ENCODE measurements around the gene TAF1. TPM values are rescaled to one million over a fixed set of nuclear protein-coding genes. Genes with fewer than 3 reads are reported as not detected.
A peak's percentile ranks its signal among the peaks of the same experiment; 100 is the strongest.

TAF1 gene
- total RNA-seq (2013; cell fraction: nucleolus; rRNA removed), result 139 and 148 TPM in 2 replicates
- 20.9 and 24.3 TPM in 2 replicates for total RNA-seq (2014; rRNA removed)
- total RNA-seq (2014; rRNA removed; fragmentation: Illumina TruSeq; extraction: Trizol), result 24.2 and 25.2 TPM in 2 replicates
- 19.4 and 23.4 TPM in 2 replicates for total RNA-seq (2021)
- polyA plus RNA-seq (2011; ENCODE audit: low read depth), result 14.8 TPM
- 17.1 and 21.5 TPM in 2 replicates for polyA plus RNA-seq (2011; rRNA removed)
- polyA plus RNA-seq (2011; cell fraction: cytosol; rRNA removed), result 13.6 and 14.4 TPM in 2 replicates
- polyA plus RNA-seq (2011; cell fraction: nucleus; rRNA removed), result 16.0 and 28.1 TPM in 2 replicates
- polyA plus RNA-seq (2012), result 20.0 and 20.8 TPM in 2 replicates
- 23.3 and 31.4 TPM in 2 replicates for polyA plus RNA-seq (2014; fragmentation: Illumina TruSeq; extraction: Trizol)
- 1 to 10 TPM; 4.1 to 4.8 TPM for polyA plus RNA-seq (2014; fragmentation: Nextera tagmentation; extraction: Ambion mirVana)
- 17.3 and 17.7 TPM in 2 replicates for polyA plus RNA-seq (2014; rRNA removed)
- 10 to 100 TPM in 1 of 2 experiments, 1 to 10 TPM in 1; 8.0 to 11.6 TPM for polyA plus RNA-seq (2016; fragmentation: Nextera tagmentation; extraction: Ambion mirVana)
- 34.5 and 54.8 TPM in 2 replicates for polyA minus RNA-seq (2011; rRNA and poly(A)+ RNA removed)
- 19.4 and 27.8 TPM in 2 replicates for polyA minus RNA-seq (2011; cell fraction: cytosol; rRNA and poly(A)+ RNA removed)
- polyA minus RNA-seq (2011; cell fraction: nucleus; rRNA and poly(A)+ RNA removed), result 27.2 and 43.4 TPM in 2 replicates
- Bru-seq, nascent RNA, result percentile 78 among the genes with signal in this experiment
- BruChase-seq, experiment 1, labeled RNA remaining after a 6-hour chase, result percentile 93 among the genes with signal in this experiment
- BruChase-seq, experiment 2, labeled RNA remaining after a 2-hour chase, result percentile 88 among the genes with signal in this experiment
- long read RNA-seq, experiment 1, result 0 reads
- long read RNA-seq, experiment 2, partial matches to known transcripts, result 17 of 22 reads
- long read RNA-seq, experiment 2, other reads (novel, unspliced or antisense), result 5 of 22 reads

DNA sequence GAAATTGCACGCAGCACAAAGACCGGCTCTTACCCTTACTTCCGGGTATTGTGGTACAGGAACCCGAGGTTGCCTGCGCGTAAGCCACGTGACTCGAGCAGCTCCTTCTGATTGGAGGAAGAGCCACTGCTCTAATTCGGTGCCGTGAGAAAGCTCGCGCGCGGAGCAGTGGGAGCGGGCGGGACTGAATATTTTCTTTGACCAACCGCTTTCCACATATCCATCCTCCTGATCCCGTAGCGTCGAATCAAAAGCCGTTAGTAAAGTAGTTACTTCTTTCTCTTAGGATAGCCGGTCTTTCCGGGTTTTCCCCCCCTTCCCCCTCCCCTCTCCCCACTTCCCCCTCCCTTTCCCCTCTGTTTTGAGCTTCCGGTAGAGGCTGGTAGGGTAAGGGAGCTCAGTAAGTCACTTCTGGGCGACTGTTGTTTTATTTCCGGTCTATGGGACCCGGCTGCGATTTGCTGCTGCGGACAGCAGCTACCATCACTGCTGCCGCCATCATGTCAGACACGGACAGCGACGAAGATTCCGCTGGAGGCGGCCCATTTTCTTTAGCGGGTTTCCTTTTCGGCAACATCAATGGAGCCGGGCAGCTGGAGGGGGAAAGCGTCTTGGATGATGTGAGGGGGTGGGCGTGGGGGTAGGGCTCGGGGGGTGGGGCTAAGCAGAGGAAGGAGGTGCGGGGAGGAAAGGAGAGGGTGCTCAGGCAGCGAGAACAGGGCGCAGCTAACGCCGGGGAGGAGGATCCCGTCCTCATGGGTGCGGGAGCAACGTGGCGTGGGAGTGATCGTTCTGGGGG, at the start of gene TAF1:
TAF1 (plus strand) TSS at position 483 of the 799 bp plus-strand sequence; CDS start at position 501, 18 bp downstream.
- ChIA-PET SMC1A (ENCODE audit: uncharacterized antibody, unreplicated experiment) (interaction anchor here (0.8 to 1.8 kb wide), 7 partner anchors 83 to 185 kb away, joined by 3 to 12 read pairs (median 4); partner anchors contain the start of genes NONO, OGT and ZMYM3), POLR2A (interaction anchor here (0.6 to 2.0 kb wide), 12 partner anchors 23 to 629 kb away, joined by 3 to 9 read pairs (median 4); partner anchors contain the start of genes MED12 and NONO), CTCF (interaction anchor here (0.5 to 1.4 kb wide), 7 partner anchors 13 to 276 kb away, joined by 3 to 5 read pairs (median 3); partner anchors contain the start of gene ZMYM3), RAD21 (ENCODE audit: unreplicated experiment) (interaction anchor here (0.9 to 1.8 kb wide), 6 partner anchors 83 to 184 kb away, joined by 4 to 13 read pairs (median 8); partner anchors contain the start of genes NONO, OGT and ZMYM3)
- Histone ChIP-seq H3K4me3 (peak within 1 kb of the TSS; percentile 59), H2AFZ (ENCODE audit: control insufficient read depth, low read depth, low read length) (peak within 1 kb of the TSS; percentile 21; the same call in 1 of the 2 replicates), H3K9me3 (replicated peaks; ENCODE audit: control insufficient read depth, insufficient read depth, low read length) (no peaks in the 10 kb centered on the region), H3K4me2 (ENCODE audit: control insufficient read depth, insufficient read depth) (peak within 1 kb of the TSS; percentile 61), H3K79me2 (ENCODE audit: control insufficient read depth, insufficient read depth, low read length) (peaks cover 22% of the 10 kb centered on the region), H3K36me3 (ENCODE audit: control insufficient read depth in 2 of 2, insufficient read depth in 2 of 2, low read length in 1 of 2) (0 out of 4 replicates have a peak, but pooled peaks cover 0 to 3% of the 10 kb centered on the region in 2 experiments), H4K20me1 (ENCODE audit: control insufficient read depth, insufficient read depth) (no peaks in the 10 kb centered on the region), H3K27ac (ENCODE audit: control insufficient read depth, insufficient read depth) (peak within 1 kb of the TSS; percentile 85), H3K9ac (ENCODE audit: control insufficient read depth, insufficient read depth, low read length) (peak within 1 kb of the TSS; percentile 91), H3K27me3 (replicated peaks in 1 of 2; ENCODE audit: control insufficient read depth in 2 of 2, insufficient read depth in 2 of 2, low read length in 1 of 2) (no peaks in the 10 kb centered on the region), H3K4me1 (ENCODE audit: control insufficient read depth, insufficient read depth, low read length) (no peaks in the 10 kb centered on the region)
- intact Hi-C loops (cut with micrococcal nuclease; ENCODE audit: unreplicated experiment) (loop anchor here (2.0 to 10.0 kb wide), 4 partner anchors 84 to 251 kb away; partner anchors contain the start of genes IL2RG, MED12, NONO and OGT), in situ Hi-C loops (cut with MboI) (no loop called here)
- 26% methylated on average over 39 of the region's 51 CpGs for WGBS (ENCODE audit: insufficient coverage, insufficient replicate concordance, low lambda C conversion rate, missing lambda C conversion rate)
- DNase-seq (ENCODE audit: low read depth, low spot score) (peak; percentile 95), FAIRE-seq (peak; percentile 83), ATAC-seq (peak; percentile 93)
- BruUV-seq (replicated peaks), result no TSS peak
- TF ChIP-seq JUND (IDR thresholded peaks at IDR 0.05; ENCODE audit: low read depth, low read length), result no peak
- no peak for TF ChIP-seq KLF5 (IDR thresholded peaks at IDR 0.05; ENCODE audit: partially characterized antibody)
- no peak for TF ChIP-seq MTA2 (IDR thresholded peaks at IDR 0.05; ENCODE audit: low read depth)
- no peak for TF ChIP-seq RCOR1 (conservative IDR thresholded peaks at IDR 0.05; ENCODE audit: low read depth, low read length)
- peak; percentile 86 for TF ChIP-seq USF1 (IDR thresholded peaks at IDR 0.05; ENCODE audit: borderline replicate concordance, extremely low read length, insufficient read depth, low read depth, low read length)
- TF ChIP-seq TCF3 (IDR thresholded peaks at IDR 0.05; ENCODE audit: borderline replicate concordance, insufficient read depth, low read depth, low read length), result no peak
- no peak for TF ChIP-seq HDAC6 (IDR thresholded peaks at IDR 0.05; ENCODE audit: unreplicated experiment)
- TF ChIP-seq MAX (IDR thresholded peaks at IDR 0.05; ENCODE audit: low read depth, low read length), result no peak
- peak; percentile 81 for TF ChIP-seq RUNX3 (IDR thresholded peaks at IDR 0.05; ENCODE audit: low read length)
- TF ChIP-seq SKIL (IDR thresholded peaks at IDR 0.05; ENCODE audit: low read depth, poor library complexity, severe bottlenecking), result no peak
- TF ChIP-seq E4F1 (IDR thresholded peaks at IDR 0.05; ENCODE audit: borderline replicate concordance, partially characterized antibody), result no peak
- no peak for TF ChIP-seq NBN (IDR thresholded peaks at IDR 0.05)

Data from GM12878 (cell line).